GM21619 (cell line): ENCODE data around the gene KCNJ14.

ENCODE experiments used
- ATAC-seq: cut with Tn5 transposase; IDR thresholded peaks from one replicate; pipeline ENCODE4 v1.9.1; 2021; ENCODE audit not compliant: unreplicated experiment

Gene KCNJ14

DNA sequence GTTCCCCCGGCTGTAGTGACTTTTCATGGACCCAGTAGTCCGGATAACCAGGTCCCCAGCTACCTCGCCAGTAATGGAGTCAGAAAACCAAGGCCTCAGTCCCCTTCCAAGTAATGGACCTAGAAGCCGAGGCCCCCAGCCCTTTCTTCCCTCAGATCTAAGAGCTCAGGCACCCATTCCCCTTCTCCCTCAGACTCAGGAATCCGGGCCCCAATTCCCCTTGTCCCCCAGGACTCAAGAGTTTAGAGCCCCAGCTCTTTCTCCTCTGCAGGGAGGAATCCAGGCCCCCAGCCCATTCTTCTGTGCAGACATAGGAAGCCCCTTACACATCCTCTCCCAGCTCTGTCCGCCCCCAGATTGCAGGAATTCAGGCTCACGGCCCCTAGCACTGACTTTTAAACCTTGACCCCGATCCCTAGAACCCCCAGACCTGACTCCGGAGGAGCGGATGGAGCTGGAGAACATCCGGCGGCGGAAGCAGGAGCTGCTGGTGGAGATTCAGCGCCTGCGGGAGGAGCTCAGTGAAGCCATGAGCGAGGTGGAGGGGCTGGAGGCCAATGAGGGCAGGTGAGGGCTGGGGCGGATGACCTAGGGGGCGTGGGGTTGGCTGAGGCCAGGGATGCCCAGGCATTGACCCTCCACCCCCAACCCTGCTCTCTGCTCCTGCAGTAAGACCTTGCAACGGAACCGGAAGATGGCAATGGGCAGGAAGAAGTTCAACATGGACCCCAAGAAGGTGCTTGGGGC lies 14.7 kb downstream of the KCNJ14 start:
- ATAC-seq = no peak

DNA sequence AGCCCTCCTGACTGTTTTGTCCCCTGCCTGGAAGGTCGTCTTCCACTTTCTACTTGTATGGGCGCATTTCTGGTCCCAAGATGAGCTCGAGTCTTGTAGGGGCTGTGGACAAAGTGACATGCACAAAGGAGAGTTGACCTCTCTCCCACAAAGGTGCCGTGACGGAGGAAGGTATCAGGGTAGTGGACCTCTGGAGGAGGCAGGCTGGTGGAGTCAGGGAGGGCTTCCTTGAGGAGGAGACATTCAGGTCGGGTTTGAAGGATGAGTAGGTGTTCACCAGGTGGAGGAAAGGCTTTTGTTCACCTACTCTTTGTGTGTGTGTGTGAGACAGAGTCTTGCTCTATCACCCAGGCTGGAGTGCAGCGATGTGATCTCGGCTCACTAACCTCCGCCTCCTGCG lies 15.5 kb downstream of the KCNJ14 start:
- ATAC-seq = no peak

DNA sequence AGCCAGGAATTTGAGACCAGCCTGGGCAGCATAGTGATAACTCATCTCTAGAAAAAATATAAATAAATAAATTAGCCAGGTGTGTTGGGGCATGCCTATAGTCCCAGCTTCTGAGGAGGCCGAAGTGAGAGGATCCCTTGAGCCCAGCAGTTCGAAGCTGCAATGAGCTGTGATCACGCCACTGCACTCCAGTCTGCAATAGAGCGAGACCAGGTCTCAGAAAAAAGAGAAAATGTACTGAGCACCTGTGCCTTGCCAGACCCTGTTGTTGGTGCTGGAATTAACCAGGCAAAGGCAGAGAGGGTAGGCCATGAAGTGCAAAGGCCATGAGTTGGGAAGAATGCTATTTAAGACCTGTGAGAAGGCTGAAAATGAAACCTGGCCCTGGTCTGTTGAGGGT lies 16.5 kb downstream of the KCNJ14 start:
- no peak for ATAC-seq

DNA sequence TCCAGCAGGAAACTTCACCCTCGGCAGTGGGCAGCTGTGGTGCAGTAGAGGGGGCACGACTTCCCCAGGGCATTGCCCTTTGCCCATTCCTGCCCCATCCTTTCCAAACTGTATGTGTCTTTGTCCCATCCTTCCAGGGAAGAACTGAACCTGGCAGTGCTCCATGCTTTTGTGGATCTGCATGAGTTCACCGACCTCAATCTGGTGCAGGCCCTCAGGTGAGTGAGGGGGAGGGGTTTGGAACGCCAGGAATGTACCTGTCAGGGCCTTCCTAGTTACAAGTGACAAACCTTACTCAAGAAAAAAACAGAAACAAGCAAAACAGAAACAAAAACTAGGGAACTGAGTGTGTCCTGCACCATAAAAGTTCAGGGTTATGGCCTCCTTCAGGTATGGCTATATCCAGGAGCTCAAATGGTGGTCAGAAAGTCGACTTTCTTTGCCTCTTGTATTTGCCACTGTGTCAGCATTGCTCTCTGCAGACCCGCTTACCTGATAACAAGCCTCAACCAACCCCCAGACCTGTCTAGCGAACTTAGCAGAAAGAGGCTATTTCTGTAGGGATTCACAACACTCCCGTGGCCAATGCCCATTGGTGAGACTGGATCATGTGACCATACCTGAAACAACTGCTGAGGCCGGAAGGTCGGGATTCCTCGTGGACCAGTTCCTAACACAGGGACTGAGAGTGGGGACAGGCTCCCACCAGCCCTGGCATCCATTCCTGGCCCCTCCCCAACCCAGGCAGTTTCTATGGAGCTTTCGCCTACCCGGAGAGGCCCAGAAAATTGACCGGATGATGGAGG lies 18.0 kb downstream of the KCNJ14 start:
- no peak for ATAC-seq

DNA sequence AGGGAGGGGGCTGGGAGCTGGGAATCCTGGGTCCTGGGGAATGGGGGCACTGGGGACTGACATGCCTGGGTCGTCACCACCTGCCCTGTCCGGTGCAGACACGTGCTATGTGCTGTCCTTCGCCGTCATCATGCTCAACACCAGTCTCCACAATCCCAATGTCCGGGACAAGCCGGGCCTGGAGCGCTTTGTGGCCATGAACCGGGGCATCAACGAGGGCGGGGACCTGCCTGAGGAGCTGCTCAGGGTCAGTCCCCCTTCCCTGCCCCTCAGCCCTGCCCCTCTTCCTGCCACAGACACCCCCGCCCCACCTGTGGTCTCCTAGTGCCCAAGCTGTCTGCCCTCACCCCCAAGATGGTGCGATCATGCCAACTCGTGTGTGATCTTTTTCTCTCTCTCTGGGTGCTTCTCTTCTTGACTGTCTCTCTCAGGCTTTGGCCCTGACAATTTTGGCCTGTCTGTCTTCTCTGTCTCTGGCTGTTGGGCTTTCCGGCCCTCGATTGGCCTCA lies 18.8 kb downstream of the KCNJ14 start:
- ATAC-seq = no peak

DNA sequence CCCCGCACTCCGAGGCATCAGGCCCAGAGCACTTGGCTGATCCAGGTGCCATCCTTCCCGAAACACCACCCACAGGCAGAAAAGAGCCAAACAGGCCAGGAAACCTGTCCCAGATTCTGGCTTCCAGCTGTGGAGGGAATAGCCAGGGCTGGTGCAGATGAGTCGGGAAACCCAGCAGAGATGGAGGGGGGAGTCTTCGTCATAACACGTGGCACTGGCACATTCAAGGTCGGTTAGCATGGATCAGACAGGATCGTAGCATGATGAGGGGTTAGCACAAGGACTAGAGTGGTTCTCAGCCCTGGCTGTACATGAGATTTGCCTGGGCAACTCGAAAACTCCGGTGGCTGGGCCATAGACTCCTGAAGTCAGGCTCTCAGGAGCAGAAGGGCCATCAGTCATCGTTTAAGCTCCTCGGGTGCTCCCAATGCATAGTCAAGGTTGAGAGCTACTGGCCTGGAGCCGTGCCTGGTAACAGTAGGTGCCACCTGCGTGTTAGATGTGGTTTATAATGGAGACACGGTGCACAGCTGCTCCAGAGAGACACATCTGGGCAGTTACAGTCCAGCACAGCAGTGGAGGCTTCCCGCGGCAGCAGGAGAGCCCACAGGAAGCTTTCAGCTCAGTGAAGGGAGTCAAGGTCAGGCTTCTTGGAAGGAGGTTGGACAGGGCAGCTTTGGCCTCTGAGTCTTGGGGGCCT lies 20.1 kb downstream of the KCNJ14 start:
- no peak for ATAC-seq

DNA sequence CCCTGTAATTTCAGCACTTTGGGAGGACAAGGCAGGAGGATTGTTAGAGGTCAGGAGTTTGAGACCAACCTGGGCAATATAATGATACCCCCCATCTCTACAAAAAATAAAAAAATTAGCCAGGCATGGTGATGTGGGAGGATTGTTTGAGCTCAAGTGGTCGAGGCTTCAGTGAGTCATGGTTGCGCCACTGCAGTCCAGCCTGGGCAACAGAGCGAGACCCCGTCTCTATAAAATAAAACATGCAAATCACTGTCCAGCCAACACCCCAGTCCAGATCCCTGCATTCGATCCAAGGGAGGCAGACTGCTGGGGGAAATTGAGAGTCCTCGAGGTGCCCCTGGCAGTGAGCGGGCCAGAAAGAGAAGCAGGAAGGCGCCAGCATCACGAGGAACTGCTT lies 20.8 kb downstream of the KCNJ14 start:
- ATAC-seq = no peak

DNA sequence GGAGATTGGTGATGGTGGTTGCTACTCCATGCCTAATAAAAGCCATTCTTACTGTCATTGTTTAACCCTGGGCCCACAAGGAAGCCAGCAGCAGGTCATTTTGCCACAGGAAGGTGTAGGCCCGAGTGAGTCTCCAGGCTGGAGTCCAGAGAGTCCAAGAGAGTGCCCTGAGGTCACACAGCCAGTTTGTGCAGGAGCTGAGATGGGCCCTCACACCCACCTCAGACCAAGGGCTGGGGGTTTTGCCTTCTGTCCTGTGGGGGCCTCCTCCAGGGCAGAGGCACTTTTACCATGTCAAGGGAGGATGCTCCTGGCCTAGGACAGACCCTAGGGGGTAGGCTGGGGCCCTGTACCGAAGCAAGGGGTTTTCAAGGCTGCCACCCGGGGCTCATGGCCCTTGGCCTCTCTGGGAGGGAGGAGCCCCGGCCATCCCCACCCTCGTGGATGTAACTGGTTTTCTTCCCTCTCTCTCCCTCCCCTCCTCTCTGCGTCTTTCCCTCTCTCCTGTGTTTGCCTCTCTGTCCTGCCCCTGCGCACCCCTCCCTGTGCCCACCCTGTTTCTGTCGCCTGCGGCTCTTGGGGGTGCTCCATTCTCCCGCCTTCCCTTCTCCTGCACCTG lies 21.8 kb downstream of the KCNJ14 start:
- ATAC-seq = no peak

DNA sequence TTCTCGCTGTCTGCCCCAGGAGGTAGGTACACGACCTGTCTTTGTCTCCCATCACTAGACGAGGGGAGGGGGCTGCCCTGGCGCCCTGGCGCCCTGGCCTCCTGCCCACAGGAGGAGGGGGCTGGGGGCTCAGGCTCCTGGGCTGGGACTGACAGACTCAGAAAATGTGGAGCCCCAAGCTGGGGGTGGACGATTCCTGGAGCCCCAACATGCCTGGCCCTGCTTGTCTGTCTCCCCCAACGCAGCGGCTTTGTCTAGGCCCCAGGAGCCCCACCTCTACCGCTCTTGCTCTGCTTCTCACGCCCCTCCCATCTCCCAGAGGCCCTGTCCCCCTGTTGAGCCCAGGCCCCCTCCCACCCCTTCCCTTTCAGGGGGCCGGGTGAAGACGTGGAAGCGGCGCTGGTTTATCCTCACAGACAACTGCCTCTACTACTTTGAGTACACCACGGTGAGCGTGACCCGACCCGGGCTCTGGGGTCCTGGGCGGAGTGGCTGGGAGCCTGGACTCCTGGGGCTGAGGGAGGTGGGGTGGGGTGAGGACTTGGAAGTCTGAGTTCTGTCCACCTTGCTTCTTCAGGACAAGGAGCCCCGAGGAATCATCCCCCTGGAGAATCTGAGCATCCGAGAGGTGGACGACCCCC lies 22.4 kb downstream of the KCNJ14 start:
- no peak for ATAC-seq

DNA sequence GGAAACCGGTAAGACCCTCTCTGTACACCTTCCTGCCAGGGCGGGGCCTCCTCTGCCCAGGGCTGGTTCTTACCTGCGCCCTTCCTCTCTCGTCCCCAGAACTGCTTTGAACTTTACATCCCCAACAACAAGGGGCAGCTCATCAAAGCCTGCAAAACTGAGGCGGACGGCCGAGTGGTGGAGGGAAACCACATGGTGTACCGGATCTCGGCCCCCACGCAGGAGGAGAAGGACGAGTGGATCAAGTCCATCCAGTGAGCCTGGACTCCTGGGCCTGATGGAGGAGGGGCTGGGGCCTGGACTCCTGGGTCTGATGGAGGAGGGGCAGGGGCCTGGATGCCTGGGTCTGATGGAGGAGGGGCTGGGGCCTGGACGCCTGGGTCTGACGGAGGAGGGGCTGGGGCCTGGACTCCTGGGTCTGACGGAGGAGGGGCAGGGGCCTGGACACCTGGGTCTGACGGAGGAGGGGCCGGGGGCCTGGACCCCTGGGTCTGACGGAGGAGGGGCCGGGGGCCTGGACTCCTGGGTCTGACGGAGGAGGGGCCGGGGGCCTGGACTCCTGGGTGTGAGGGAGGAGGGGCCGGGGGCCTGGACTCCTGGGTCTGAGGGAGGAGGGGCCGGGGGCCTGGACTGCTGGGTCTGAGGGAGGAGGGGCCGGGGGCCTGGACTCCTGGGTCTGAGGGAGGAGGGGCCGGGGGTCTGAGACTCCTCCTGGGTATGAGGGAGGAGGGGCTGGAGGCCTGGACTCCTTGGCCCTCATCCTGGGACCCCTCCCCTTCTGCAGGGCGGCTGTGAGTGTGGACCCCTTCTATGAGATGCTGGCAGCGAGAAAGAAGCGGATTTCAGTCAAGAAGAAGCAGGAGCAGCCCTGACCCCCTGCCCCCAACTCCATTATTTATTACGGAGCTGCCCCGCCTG lies 23.2 kb downstream of the KCNJ14 start:
- ATAC-seq = no peak

DNA sequence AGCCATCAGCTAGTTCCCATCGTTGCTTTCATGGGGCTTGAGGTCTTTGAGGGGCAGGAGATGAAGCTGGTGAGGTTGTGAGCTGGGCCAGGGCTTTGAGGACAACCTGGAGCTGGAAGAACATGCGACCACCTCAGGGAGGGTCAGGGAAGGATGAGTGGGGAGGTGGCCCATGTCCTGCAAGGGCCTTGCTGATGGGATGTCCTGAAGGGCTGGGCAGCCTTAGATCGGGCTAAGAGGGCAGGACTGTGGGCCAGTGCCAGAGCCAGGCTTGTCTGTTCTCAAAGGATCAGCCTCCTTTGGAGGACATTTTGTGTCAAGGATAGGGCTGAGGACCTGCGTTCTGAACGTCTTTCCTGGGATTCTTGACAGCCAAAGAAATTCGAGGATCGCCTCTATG lies 24.3 kb downstream of the KCNJ14 start:
- ATAC-seq = no peak

DNA sequence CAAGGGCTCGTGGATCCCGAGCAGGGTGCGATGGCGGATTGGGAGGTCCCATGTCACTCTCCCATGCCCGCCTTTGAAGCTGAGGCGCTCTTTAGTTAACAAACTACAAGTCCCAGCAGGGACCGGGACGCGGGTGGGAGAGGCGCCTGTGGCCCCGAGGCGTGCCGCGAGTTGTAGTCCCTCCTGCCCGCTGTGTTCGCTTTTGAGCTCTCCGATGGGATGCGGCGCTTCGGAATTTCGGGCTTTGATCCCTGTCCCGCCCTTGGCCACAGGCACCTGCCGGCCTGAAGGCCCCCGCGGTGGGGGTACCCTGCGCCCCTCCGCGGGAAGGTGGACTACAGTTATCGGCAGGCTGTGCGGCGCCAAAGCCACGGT lies 24.8 kb downstream of the KCNJ14 start:
- ATAC-seq = no peak

DNA sequence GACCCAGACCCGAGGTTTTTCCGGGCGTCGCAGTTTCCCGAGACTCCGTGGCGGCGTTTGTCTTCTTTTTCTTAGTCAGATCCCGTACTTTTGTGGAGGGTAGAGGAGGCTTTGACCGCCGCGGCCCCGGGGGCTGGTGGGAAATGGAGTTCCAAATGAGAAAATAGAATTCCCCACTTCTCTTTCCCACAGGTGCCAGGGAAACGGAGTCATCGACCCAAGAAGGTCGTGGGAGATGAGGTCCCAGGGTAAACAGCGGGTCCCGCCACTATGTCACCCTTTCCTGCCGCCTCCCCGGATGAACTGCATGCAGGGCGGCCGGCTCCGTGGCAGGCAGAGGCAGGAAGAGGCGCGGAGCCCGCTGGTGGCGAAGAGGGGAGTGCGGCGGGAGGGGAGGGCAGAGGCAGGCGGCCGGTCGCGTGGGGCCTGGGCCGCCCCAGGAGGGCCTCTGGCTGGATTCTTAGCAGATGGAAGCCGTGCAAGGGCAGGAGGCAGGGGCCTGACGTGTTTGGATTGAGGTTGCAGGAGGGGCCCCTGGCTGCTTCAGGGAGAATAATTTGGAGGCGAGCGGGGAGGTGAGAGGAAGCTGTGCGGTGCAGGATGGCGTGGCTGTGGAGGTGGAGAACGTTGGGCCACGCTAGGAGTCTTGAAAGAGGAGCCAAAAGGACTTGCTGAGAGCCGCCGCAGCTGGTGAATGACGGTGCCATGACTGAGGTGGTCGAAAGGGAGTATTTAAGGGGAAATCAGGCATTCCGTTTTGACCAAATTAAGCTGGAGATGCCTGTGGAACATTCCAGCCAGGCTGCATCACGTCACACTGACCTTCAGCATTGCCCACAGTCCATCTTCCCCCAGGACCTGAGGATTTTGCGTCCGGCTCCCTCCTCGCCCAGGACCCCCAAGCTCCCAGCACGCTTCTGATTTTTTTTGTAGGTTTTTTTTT lies 25.5 kb downstream of the KCNJ14 start:
- ATAC-seq = no peak

DNA sequence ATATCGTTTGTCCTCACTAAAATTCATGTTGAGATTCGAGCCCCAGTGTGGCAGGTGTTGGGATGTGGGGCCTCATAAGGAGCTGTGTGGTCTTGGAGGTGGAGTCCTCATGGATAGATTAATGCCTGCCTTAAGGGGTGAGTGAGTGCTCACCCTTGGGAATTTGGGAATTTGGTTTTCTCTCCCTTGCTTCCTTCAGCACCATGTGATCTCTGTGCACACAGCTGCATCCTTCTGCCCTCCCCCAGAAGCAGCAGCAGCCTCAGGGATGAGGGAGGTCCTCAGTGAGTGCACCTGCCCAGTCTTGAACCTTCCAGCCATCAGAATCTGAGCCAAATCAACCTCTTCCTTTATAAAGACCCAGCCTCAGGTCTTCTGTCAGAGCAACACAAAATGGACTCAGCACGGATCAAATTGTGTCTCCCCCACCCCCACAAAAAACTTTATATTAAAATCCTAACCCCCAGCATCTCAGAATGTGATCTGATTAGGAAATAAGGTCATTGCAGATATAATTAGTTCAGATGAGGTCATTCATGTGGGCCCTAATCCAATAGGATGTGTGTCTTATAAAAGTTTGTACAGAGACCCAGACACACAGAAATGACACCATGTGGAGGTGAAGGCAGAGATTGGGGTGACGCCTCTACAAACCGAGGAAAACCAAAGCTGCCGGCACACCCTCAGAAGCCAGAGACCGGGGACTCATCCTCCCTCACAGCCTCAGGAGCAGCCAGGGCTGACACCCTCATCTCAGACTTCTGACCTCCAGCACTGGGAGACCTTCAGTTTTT lies 26.7 kb downstream of the KCNJ14 start:
- ATAC-seq = no peak

DNA sequence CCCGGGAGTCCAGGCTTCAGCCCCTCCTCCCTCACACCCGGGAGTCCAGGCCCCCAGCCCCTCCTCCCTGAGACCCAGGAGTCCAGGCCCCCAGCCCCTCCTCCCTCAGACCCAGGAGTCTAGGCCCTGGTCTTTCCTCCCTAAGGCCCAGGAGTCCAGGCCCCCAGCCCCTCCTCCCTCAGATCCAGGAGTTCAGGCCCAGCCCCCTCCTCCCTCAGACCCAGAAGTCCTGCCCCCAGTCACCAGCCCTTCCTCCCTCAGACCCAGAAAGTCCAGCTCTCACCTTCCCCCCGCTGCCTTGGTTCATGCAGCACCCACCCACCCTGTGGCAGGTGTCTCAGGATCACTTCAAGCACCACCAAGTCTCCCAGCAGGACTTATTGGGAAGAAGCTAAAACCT lies 27.9 kb downstream of the KCNJ14 start:
- no peak for ATAC-seq

DNA sequence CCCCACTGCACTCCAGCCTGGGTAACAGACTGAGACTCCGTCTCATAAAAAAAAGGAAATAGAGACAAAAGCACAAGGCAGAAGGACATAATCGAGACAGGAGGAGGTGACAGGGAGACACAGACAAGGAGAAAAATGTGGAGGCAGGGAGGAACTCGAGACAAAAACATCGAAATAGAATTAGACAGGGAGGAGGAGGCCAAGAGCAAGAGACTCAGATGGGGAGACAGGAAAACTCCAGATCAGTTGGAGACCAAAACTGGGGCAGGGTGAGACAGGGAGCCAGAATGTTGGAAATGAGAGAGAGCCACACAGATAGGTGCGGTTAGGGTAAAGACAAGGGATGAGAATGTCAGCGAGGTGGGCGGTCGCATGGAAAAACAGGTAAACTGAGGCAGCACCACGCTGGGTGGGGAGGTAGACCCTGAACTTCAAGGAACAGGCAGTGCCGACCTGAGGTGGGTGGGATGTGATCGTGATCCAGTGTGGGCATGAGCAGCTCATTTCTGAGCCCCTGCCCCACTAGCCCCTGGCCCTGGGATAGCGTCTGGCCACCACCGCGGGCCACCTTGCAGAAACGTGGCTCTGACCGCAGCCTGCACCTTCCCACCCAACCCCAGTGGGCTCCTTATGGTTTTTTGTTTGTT lies 29.0 kb downstream of the KCNJ14 start:
- ATAC-seq = no peak

DNA sequence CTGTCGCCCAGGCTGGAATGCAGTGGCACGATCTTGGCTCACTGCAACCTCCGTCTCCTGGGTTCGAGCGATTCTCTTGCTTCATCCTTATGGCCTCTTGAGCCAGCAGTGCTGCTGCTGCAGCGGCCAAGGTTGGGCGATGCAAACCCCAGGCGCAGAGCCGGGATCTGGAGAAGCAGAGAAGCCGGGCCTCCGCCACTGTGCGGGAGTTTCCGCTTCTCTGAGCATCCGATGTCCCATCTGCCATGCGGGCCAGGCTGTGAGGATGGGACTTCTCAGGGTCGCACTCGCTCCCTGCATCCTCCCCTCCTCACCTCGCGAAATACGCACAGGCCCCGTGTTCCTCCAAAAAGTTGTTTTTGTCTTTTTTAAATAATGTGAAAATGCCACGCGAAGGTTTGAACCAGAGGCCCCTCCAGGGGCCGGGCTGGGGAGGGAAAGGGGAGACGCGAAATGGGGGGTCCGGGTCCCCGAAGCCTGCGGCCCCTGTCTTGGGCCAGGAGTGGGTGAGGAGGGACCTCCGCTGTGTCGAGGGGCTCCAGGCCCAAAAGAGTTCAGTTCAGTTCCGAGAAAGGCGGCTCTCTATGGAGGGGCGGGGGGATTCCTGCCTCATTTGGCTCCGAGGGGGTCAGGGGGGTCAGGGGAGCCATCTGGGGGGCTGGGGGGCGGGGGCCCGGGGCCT lies 29.7 kb downstream of the KCNJ14 start:
- ATAC-seq = no peak
